Fibroblast of skin of back (primary cell): ENCODE data around the gene CPNE8.
"Not testable (repeated sequence)": the region's sequence is repeated elsewhere in the genome, so short reads cannot be mapped to it uniquely, and the experiment has no call there.

ENCODE experiments used
- DNase-seq: peaks from one replicate; pipeline ENCODE4 v3.0.0-alpha.2; 2013

The CPNE8 gene

GRCh38 chr12:38823738-38824137 is 81.7 kb downstream of the CPNE8 start:
- DNase-seq: peak; percentile 8

GRCh38 chr12:38823314-38823713 is 82.1 kb downstream of the CPNE8 start:
- DNase-seq: no peak

DNA sequence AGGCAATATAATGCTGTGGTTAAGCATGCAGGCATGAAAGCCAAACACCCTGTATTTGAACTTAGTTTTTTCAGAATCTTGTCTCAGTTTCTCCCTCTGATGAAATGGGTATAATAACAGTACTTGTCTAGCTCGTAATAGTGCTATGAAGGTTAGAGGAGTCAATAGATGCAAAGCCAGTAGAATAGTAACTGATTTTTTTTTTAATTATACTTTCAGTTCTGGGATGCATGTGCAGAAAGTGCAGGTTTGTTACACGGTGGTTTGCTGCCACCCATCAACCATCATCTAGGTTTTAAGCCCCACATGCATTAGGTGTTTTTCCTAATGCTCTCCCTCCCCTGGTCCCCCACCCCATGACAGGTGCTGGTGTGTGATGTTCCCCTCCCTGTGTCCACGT is 87.4 kb downstream of the CPNE8 start:
- no peak for DNase-seq

GRCh38 chr12:38813923-38814322 is 91.5 kb downstream of the CPNE8 start:
- DNase-seq: no peak

DNA sequence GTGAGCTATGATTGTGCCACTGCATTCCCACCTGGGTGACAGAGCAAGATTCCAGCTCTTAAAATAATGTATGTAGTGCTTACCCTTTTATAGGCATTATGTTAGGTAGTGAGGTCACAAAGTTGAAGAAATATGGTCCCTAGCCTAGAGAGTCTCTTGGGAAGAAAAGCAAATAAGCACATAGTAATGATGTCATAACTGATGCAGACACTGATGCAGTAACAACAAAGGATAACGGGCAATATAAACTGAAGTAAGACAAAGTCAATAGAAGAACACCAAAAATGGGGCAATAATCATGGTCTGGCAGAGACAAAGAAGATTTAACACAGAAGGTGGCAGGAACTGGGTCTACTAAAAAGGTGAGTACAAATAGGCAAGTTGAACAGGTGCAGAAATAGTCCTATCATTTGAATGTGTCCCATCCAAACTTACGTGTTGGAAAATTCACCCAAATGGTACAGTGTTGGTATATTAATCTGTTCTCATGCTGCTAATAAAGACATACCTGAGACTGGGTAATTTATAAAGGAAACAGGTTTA is 93.5 kb downstream of the CPNE8 start:
- DNase-seq: no peak

- DNase-seq: no peak
These were observed 95.6 kb downstream of the CPNE8 start for GRCh38 chr12:38809832-38810231.

DNA sequence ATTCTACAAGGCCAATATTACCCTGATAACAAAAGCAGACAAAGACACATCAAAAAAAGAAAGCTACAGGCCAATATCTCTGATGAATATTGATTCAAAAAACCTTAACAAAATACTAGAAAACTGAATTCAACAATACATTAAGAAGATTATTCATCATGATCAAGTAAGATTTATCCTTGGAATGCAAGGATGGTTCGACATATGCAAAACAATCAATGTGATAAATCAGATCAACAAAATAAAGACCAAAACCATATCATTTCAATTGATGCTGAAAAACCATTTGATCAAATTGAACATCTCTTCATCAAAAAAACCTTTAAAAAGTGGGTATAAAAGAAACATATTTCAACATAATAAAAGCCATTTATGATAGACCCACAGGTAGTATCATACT is 117.3 kb downstream of the CPNE8 start:
- DNase-seq: no peak

DNA sequence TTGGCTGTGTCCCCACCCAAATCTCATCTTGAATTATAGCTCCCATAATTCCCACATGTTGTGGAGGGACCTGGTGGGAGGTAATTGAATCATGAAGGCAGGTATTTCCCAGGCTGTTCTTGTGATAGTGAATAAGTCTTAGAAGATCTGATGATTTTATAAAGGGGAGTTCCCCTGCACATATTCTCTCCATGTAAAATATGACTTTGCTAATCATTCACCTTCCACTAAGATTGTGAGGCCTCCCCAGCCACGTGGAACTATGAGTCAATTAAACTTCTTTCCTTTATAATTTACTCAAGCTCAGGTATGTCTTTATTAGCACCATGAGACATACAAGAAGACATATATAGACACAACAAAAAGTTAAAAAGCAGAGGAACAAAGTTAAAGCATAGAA is 120.0 kb downstream of the CPNE8 start:
- no peak for DNase-seq

- DNase-seq: no peak
These were observed 122.1 kb downstream of the CPNE8 start for GRCh38 chr12:38783304-38783703.

DNA sequence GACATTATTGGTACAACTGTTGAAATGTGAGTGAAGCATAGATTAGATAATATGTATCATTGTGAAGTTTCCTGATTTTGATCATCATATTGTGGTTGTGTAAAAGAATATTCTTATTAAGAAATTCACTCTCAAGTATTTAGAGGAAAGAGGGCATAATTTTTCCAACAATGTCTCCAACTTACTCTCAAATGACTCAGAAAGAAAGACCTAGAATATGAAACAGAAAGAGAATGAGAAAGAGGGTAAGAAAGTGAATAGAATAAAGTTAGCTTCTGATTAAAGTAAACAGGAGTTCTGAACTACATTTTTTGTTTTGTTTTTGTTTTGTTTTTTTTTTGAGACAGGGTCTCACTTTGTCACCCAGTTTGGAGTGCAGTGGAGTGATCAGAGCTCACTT is 123.0 kb downstream of the CPNE8 start:
- no peak for DNase-seq

- no peak for DNase-seq
These were observed 128.7 kb downstream of the CPNE8 start for GRCh38 chr12:38776647-38777046.

GRCh38 chr12:38775457-38775856 is 129.9 kb downstream of the CPNE8 start:
- no peak for DNase-seq

DNA sequence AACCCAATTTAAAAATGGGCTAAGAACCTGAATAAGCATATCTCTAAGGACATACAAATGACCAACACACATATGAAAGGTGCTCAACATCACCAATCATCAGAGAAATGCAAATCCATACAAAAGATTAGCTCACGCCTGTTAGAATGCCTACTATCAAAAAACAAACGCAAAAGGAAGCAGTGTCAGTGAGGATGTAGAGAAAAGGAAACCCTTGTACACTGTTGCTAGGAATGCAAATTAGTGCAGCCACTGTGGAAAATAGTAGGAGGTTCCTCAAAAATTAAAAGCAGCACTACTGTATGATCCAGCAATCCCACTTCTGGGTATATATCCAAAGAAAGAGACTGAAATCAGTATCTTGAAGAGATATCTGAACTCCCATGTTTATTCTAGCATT is 133.0 kb downstream of the CPNE8 start:
- DNase-seq: no peak

DNA sequence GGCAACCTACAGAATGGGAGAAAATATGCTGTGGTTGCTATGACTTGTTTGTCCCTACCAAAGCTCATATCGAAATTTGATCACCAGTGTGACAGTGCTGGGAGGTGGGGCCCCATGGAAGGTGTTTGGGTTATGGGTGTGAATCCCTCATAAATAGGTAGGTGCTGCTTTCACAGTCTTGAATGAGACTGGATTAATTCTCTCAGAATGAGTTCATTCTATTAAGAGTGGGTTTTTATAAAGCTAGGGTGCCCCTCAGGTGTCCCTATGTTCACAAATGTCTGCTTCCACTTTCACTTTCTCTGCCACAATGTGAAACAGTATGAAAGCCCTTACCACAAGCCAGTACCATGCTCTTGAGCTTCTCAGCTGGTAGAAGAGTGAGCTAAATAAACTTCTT is 133.5 kb downstream of the CPNE8 start:
- no peak for DNase-seq

- DNase-seq: no peak
These were observed 143.6 kb downstream of the CPNE8 start for GRCh38 chr12:38761636-38762342.

GRCh38 chr12:38761111-38761510 is 144.3 kb downstream of the CPNE8 start:
- DNase-seq: no peak

- DNase-seq: no peak
These were observed 145.8 kb downstream of the CPNE8 start for GRCh38 chr12:38759621-38760020.

DNA sequence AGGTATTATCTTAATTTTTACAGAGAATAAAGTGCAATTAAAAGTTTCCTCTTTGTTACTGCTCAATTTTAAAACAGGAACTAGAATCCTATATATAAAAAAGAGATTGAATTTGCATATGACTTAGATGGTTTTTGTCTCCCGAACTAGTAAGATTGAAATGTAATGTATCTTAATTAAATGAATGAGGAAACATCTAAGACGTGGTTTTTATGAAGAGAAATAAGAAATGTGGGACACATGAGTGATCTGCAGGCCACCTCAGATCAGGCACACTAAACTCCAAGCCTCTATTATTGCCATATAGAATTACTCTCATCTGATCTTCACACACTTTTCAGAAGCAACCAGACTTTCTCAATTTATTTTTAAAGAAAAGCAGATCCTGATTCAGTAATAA is 158.6 kb downstream of the CPNE8 start:
- DNase-seq: no peak

- no peak for DNase-seq
These were observed 159.8 kb downstream of the CPNE8 start for GRCh38 chr12:38745601-38746000.

- DNase-seq: peak; percentile 38
These were observed 161.3 kb downstream of the CPNE8 start for GRCh38 chr12:38744041-38744440.

GRCh38 chr12:38742496-38742895 is 162.9 kb downstream of the CPNE8 start:
- DNase-seq: not testable (repeated sequence)

DNA sequence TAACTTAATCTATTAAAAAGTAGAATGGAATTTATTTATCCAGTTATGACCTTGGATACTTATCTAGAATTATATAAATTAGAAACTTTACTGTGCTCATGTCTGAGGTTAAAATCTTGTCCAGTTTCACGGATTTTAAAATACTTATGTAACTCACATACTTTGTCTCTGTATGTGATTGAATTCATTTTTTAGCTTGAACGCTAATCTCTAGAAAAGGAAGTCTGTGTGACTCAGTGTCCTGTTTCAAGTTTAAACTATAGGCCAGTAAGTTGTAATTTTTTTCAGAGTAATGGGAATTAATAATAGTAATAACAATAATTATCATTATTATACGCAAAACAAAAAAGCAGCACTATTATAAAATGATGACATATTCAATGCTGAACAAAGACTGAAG is 168.6 kb downstream of the CPNE8 start:
- DNase-seq: peak; percentile 1

- DNase-seq: no peak
These were observed 172.6 kb downstream of the CPNE8 start for GRCh38 chr12:38732761-38733160.

DNA sequence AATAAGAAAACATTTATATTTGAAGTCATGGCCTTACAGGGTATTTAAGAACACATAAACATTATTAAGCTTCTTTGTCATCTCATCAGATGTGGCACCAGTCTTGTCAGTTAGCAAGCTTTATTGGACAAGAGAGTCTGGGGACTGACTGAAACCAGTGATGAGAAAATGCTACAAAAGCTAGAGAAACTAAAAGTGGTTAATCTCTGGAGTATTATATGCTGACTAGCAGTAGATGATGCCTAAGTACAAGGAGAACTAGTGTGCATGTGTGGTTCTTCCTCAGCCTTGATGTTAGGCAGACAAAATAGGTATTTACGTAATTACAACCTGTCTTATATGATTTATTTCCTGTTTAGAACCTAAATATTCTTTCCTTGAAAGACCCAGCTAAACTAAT is 176.5 kb downstream of the CPNE8 start:
- no peak for DNase-seq
